NCI-H82 treated with DMSO at 0.1 percent for 48 hours (cell line): ENCODE measurements around the gene ZNF366.

Experiments
- DNase-seq: peaks from one replicate; lab custom pipeline; 2025; ENCODE audit not compliant: unreplicated experiment; lab: John Stamatoyannopoulos, UW

ZNF366 gene

DNA sequence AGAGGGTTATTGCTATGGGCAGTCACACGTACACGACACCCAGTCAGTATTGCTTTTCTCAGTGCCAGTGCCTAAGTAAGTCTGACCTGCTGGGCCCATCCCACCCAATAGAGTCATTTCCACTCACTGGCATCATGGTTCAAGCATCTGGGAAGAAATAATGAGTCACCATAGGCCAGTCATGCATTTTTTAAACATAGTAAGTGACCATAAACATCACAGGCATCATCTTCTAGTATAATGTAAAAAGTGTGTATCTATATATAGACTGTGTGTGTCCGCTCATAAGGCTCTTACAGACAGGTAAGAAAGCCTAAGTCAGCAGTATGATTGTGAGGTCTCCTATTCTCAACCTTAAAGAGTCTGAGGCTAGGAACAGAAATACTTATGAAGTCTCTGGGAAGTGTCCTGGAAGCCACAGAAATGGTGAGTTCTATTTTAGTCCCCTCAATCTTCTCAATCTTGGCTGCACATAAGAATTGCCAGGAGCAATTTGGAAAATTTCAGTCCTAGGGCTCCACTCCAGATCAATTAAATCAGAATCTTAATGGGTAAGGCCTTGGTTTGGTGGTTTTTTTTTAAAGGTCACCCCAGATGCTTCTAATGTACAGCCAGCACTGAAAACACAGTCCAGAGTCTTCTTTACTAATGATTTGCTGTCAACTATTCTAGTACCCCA is 65.2 kb downstream of the ZNF366 start:
- DNase-seq = no peak

GRCh38 chr5:72441094-72441723 is 66.0 kb downstream of the ZNF366 start:
- DNase-seq = no peak

DNA sequence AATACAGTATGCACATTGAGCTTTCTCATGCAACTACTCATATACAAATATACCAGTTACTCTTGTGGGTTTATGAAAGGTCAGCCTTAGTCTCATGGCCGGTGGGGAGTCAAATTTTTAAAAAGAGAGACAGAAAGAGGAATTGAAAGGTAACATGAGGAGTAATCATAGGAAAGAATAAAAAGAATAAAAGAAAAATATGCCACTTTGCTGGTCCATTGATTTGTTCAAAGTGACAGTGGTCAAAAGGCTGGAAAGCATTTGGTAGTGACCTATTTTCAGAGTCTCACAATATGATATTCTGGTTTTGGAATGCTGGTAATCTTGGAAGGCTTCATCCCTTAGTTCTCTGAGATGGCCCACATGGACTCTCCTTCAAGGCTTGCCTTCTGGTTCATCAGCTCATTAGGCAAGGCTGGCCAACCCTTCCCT is 67.0 kb downstream of the ZNF366 start:
- DNase-seq = no peak

GRCh38 chr5:72439192-72439591 is 68.0 kb downstream of the ZNF366 start:
- no peak for DNase-seq

GRCh38 chr5:72438141-72438540 is 69.1 kb downstream of the ZNF366 start:
- no peak for DNase-seq

GRCh38 chr5:72436796-72437471 is 70.3 kb downstream of the ZNF366 start:
- no peak for DNase-seq

- no peak for DNase-seq
These were observed 72.3 kb downstream of the ZNF366 start for GRCh38 chr5:72434781-72435437.

- DNase-seq = no peak
These were observed 73.0 kb downstream of the ZNF366 start for GRCh38 chr5:72434056-72434780.

DNA sequence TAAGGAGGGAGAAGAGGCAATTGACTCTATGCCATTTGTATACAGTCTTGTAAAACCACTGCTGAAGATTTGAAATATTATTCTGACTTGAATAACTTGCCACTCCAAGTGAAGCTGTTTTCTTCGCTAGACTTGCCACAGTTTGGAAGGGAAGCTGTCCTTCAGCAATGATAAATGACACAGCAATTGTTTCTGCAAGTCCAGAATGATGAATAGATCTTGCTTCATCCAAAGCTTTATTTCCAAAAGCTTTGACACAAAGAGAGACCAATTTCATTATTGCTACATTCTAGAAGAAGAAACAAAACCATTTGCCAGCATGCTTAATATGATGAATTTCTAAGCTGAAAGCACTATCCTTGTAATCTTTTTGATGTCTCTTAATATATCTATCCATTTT is 73.7 kb downstream of the ZNF366 start:
- no peak for DNase-seq

DNA sequence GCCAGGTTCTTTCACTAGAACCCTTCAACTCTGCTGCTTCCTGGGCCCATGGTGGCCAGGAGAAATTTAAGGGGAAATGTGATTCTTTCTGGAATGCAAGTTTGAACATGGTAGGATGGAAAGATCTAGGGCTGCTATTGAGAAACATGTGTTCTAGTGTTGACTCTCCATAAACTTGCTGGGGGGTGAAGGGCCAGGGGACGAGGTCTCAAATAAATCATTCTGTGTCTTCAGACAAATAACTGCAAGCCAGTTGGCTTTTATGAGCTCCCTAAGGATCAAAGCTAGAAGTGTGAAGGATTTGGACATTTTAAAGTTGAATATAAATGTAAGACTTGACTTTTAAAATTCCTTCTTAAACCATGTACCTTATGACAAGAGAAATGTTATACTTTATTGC is 78.5 kb downstream of the ZNF366 start:
- no peak for DNase-seq

- DNase-seq = no peak
These were observed 79.4 kb downstream of the ZNF366 start for GRCh38 chr5:72427488-72428437.

DNA sequence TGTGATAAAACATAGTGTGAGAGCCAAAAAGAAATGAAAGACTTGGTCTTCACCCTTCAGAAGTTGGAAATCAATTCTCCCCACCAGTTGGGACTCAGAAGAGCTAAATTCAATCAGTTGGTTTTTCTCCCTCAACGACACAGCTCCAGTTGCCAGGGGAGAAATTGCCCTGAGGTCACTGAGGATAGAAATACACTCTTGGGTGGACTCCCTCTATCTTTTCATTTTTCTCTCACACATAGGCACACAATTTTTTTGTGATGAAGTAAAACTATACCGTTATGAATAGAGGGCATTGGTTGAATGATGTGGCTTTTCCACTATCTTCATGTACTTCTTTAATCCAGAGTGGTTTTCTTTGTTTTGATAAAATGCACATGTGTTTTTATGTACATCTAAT is 80.2 kb downstream of the ZNF366 start:
- no peak for DNase-seq

GRCh38 chr5:72426019-72426418 is 81.2 kb downstream of the ZNF366 start:
- no peak for DNase-seq

DNA sequence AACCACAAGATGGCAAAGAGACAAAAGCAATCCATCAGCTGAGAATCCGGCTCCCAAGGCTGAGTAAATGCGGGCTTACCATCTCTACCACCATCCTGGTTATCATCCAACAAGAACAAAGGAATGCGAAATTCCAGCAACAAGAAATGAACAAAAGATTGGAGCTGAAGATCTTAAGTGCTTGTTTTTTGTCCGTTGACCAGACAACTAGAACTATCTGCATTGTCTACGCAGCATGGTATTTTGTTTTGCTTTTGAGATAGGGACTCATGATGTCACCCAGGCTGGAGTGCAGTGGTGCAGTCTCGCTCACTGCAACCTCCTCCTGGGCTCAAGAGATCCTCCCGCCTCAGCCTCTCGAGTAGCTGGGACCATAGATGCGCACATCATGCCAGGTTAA is 88.9 kb downstream of the ZNF366 start:
- DNase-seq = no peak

GRCh38 chr5:72417333-72418062 is 89.7 kb downstream of the ZNF366 start:
- no peak for DNase-seq

DNA sequence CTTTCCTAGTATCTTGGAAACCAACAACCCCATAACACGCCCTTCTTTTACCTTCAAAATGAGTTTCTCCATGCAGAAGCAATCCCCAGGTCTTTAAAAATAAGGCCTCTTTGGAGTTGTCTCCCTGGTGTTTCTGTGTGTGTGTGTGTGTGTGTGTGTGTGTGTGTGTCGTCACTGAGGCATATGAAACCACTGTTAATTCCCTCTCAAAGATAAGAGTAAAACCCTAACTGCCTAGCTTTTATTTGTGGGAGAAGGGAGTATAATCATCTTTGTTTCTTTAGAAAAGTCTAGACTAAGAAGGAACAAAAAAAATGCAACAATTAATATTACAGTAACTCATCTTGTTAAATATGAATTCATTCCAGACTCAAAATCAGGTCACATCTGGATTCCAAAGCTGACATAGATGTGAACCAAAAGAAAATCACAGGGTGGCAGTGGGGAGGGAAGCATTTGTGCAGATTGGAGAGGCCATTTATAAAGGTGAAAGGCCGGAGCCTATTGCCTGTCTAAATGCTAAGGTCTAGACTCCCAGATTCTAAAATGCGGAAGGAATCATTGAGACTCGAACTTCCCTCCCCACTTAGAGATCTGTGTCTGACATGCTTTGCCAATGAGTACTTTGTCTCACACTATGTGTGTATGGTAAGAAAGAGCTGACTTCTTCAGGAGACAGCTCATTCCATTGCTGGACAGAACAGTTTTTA is 91.4 kb downstream of the ZNF366 start:
- DNase-seq = no peak

DNA sequence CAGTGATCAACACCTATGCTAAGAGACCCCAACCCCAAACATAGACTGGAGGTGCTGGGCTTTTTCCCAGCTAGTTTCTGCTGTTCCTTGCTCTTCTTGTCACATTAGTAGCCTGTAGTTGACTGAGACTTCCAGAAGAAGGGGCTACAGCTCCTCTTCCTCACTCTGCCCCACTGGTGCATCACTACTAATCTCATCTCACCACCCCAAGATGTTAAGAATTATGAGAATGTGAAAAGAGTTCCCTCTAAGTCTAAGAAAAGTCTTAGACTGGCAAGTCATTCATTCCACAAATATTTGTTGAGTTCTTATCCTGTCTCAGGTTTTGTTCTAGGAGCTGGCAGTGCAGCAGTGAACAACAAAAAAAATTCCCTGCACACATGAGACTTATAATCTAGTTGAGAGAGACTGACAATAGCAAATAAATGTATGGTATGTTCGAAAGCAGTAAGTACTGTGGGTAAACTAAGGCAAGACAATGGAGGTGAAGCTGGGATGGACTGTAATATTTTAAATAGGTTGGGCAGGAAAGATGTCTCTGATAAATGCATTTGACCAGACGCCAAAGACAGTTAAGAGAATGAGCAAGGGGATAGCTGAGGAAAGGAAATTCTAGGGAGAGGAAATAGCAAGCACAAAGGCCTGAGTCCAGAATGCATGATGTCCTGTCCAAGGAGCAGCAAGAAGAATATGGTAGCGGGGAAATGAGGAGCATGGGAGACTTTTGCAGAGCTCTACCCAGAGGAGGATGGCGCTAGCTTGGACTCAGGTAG is 94.7 kb downstream of the ZNF366 start:
- DNase-seq = no peak

DNA sequence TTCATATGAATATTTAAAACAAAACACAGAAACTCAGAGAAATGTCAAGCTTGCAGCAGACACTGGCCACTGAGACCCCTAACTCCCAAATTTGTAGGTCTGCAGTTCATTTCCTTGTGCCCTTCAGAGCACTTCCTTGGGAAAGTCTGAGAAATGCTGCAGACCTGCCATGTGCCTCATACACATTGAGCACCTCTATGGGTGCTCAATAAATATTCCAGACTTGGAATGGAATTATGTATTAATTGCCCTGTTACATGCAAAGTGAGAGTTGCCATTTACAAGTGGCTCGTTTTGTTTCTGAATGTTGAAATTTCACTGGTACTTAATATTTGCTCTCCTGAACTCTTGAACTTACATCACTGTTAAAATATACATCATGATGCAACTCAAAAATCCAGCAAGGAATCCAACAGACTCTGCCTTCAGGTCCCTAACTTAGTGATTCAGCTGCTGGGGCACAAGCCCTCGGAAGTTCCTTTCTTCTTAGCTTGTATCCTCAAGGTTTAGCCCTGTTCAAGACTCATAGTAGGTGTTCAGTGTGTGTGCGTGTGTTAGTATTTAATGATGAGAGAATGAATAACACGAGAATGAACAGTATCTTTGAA is 96.4 kb downstream of the ZNF366 start:
- no peak for DNase-seq
